PC-9 (cell line): ENCODE data around the gene C3orf18.

ENCODE experiments used
- CTCF ChIP-seq: fragments of 200-600 bp; sonication (generic); conservative IDR thresholded peaks from 2 replicates; pipeline ENCODE4 v1.6.1; 2017; ENCODE audit warnings: mixed run types, antibody characterized with exemption, mild to moderate bottlenecking, moderate library complexity
- EZH2 ChIP-seq: fragments of 200-600 bp; sonication (generic); IDR thresholded peaks from 2 replicates; pipeline ENCODE4 v1.8.0; 2017; ENCODE audit warnings: antibody characterized with exemption, low read depth

- TF ChIP-seq CTCF (no peak), EZH2 (no peak)
Observed at GRCh38 chr3:50612970-50613846, 45.7 kb upstream of the C3orf18 start.
